OCI-LY3 (cell line): ENCODE results near the gene PRDM16.

Source experiments
- CTCF ChIP-seq: fragments of 200-600, 300-600 bp; sonication (generic); IDR thresholded peaks from 2 replicates; pipeline ENCODE4 v1.5.1; 2014; ENCODE audit warnings: antibody characterized with exemption, low read length, low read depth
- EZH2phosphoT487 ChIP-seq: fragments of 200-600 bp; shearing (Covaris generic); IDR thresholded peaks from 2 replicates; pipeline ENCODE4 v1.6.1; 2018; ENCODE audit warnings: antibody characterized with exemption, mixed run types, low read depth

GRCh38 chr1:3217181-3217641, 148.2 kb downstream of the PRDM16 start:
- TF ChIP-seq CTCF (no peak), EZH2phosphoT487 (no peak)
